ENCODE results near the gene ZFAND6.
"Not testable (repeated sequence)": the region's sequence is repeated elsewhere in the genome, so short reads cannot be mapped to it uniquely, and the experiment has no call there.

ZFAND6 gene

DNA sequence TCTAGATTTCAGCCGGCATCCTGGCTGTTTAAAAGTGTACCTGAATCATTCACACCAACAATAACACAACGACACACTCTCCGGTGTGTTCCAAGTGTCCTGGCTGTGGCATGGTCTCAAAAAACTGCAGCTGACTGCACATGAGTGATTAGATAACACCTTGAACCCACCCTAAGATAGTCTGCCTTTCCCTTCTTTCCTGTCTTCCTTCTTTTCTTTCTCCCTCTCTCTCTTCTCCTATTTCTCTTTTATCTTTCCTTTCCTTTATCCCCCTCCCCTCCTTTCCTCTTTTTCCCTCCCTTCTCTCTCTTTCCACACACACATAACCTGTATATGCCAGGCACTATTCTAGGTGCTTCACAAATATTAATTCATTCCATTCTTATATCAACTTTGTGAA lies 92.1 kb downstream of the ZFAND6 start:
- no peak for DNase-seq (ENCODE audit: low read depth in 3 of 3)

- DNase-seq (ENCODE audit: low read depth in 3 of 3): peak; percentile 77 to 96 (median 79)
These were observed 92.9 kb downstream of the ZFAND6 start for GRCh38 chr15:80152180-80152895.

GRCh38 chr15:80152896-80153876 lies 93.7 kb downstream of the ZFAND6 start, which contains the start of gene FAH:
Gene FAH, plus strand, starts transcription at chr15:80152999. Its CDS starts 56 bp downstream, at chr15:80153055.
- DNase-seq (ENCODE audit: low read depth in 3 of 3): peak in 2 of 3 experiments; percentile 14 to 40

GRCh38 chr15:80153900-80154299 lies 94.4 kb downstream of the ZFAND6 start:
- DNase-seq (ENCODE audit: low read depth in 3 of 3): no peak

DNA sequence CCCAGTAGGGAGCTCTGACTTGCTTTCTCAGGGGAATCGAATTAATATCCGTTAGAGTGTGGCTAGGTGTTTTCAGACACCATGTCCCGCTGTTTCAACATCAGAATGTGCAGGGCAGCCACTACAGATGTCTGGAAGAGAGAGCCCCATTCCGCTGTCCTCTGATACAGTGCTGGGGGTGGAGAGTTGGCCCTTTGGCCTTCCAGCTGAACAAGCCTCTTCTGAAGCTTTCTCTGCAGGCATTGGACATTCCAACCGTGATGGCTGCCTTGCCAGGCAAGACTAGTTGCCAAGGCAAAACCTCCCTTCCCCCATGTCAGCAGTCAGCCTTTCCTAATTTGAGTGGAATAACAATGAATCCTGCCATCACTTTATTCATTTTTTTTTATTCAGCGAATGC lies 94.9 kb downstream of the ZFAND6 start:
- no peak for DNase-seq (ENCODE audit: low read depth in 3 of 3)

DNA sequence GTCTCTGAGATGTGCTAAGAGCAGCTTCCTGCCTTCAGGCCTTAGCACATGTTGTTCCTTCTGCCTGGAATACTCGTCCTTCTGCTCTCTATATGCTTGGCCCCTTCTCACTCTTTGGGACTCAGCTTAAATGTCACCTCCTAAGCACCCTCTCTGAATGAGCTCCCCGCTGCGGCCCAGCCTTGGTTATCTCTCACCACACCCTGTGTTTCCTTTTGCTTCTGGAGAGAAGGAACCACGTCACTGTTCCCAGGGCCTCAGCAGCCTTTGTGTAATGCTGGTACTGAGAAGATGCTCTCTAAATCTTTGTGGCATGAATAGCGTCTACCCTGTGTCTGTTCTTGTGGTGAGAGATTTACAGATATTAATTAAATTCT lies 95.5 kb downstream of the ZFAND6 start:
- DNase-seq (ENCODE audit: low read depth in 3 of 3): no peak

DNA sequence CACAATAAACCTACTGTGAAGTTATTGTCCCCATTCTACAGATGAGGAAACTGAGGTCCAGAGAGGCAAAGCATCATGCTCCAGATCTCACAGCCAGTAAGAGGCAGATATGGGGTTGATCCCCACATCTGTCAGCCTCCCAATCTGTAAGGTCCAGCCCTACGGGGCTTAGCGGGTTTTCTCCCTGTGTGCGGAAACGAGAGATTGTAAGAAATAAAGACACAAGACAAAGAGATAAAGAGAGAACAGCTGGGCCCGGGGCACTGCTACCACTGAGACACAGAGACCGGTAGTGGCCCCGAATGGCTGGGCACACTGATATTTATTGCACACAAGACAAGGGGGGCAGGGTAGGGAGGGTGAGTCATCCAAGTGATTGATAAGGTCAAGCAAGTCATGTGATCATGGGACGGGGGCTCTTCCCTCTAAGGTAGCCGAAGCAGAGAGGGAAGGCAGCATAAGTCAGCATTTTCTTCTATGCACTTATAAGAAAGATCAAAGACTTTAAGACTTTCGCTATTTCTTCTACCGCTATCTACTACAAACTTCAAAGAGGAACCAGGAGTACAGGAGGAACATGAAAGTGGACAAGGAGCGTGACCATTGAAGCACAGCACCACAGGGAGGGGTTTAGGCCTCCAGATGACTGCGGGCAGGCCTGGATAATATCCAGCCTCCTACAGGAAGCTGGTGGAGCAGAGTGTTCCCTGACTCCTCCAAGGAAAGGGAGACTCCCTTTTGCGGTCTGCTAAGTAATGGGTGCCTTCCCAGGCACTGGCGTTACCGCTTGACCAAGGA lies 96.1 kb downstream of the ZFAND6 start:
- DNase-seq (ENCODE audit: low read depth in 3 of 3): not testable (repeated sequence)

- DNase-seq (ENCODE audit: low read depth in 3 of 3): no peak
These were observed 96.8 kb downstream of the ZFAND6 start for GRCh38 chr15:80156176-80156720.

DNA sequence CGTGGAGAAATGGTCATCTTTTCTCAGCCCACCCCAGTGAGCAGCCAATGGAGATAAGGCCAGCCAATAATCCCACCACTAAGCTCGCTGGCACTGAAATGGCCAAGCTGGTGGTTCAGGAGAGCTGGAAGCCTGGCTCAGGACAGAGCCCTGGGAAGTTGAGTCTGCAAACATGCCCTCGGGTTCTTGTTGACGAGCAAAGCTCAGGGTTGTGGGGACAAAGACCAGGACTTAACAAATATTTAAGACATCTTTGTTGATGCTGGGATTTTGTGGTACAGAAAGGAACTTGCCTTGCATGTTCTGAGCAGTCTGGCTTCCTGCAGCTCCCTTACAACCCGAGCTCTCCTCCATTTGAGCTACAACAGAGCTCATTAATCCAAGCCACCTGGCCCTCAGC lies 97.7 kb downstream of the ZFAND6 start:
- no peak for DNase-seq (ENCODE audit: low read depth in 3 of 3)

GRCh38 chr15:80159301-80159700 lies 99.8 kb downstream of the ZFAND6 start:
- no peak for DNase-seq (ENCODE audit: low read depth in 3 of 3)

GRCh38 chr15:80159811-80160569 lies 100.5 kb downstream of the ZFAND6 start:
- no peak for DNase-seq (ENCODE audit: low read depth in 3 of 3)

- peak in 1 of 3 experiments; percentile 35 for DNase-seq (ENCODE audit: low read depth in 3 of 3)
These were observed 101.2 kb downstream of the ZFAND6 start for GRCh38 chr15:80160570-80161156.

DNA sequence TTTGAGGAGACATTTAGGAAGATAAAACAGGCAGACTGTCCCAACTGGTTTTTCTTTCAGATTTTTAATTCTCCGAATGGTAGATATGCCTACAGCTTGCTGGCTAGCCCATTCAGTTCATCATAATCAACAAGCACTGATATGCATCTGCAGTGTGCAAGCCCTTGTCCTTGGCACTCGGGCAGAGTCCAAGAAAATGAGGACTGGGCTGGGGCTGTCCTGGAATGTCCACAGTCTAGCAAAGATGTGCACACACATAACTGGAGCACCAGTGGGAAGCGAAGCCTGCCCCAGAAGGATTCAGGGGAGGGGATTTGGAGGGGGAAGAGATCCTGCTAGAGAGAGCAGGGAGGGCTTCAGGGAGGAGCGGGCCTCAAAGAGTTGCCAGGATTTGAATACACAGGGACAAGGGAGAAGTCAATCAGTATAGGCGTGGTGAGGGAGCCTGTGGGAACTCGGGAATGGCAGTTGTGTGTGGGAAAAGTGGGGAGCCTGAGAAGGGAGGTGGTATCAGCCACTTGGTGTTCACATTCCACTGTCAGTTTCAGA lies 102.1 kb downstream of the ZFAND6 start:
- DNase-seq (ENCODE audit: low read depth in 3 of 3): no peak

DNA sequence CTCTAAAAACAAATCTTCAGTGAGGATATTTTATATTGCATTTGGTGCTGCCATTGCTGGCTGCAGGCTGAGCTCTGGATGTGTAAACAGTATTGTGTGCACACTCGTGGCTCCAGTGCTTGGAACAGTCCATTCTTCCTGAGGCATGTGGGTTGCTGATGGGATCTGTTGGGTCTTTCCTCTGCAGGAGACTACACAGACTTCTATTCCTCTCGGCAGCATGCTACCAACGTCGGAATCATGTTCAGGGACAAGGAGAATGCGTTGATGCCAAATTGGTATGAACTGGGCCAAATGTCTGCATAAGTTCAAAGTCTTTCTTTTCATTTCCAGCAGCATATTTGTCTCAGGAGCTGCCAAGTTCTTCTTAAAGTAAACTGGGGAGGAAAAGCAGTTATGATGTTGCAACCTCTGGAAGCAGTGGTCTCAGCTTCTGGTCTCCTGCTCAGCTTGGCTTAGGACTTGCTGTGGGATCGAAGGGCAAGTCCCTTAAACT lies 102.6 kb downstream of the ZFAND6 start:
- no peak for DNase-seq (ENCODE audit: low read depth in 3 of 3)

DNA sequence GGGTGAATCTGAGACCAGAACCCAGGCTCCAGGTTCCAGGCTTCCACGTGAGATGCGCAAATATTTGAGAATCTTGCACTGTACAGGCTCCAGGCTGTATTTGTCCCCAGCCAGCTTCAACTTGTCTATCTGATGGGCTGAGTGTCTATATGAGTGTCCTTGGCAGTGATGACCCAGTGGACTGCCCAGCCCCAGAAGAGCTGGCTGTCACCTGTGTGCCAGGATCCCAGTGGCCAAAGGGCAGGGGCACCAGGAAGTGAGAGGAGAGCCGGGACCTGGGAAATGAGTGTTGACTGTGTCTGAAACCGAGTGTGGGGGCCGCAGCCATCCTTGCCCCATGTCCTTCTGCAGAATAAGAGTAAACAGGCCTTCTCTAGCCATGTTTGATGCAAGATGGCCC lies 103.7 kb downstream of the ZFAND6 start:
- DNase-seq (ENCODE audit: low read depth in 3 of 3): no peak

DNA sequence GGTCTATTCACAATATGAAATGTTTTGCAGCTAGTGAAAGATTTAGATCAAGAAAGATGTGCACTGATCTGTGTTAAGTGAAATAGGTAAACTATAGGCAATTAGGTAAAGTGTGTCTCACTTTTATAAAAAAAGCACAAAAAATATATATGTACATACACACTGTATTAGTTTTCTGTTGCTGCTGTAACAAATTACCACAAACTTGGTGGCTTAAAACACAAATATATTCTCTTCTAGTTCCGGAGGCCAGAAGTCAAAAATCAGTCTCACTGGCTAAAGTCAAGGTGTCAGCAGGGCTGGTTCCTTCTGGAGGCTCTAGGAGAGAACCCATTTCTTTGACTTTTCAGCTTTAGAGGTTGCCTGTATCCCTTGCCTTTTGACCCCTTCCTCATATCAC lies 104.4 kb downstream of the ZFAND6 start:
- DNase-seq (ENCODE audit: low read depth in 3 of 3): no peak

DNA sequence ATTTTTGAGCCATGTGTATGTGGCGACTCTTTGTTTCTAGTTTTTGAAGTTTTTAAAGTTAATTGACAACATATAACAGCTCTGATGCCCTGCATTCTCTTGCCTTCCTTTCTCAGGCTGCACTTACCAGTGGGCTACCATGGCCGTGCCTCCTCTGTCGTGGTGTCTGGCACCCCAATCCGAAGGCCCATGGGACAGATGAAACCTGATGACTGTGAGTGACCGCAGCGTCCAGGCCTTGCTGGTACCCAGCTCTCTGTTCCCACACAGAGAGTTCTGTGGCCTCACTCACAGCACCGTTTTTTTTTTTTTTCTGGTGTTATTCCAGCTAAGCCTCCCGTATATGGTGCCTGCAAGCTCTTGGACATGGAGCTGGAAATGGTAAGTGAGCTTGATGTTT lies 108.5 kb downstream of the ZFAND6 start:
- no peak for DNase-seq (ENCODE audit: low read depth in 3 of 3)

DNA sequence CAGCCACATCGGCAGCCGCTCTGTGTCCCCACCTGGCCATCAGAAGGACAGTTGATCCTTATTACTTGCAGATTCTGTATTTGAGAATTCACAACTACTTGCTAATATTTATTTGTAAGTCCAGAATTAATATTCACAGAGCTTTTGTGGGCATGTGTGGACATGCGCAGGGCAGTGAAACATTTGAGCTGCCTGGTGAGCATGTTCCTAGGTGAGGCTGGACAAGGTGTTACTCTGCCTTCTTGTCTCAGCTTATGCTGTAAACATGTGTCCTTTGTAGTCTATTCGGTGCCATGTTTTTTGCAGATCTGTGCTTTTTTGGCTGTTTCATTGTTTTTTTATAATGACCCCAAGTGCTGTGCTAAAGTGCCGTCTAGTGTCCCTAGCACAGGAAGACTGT lies 108.9 kb downstream of the ZFAND6 start:
- no peak for DNase-seq (ENCODE audit: low read depth in 3 of 3)

- no peak for DNase-seq (ENCODE audit: low read depth in 3 of 3)
These were observed 110.4 kb downstream of the ZFAND6 start for GRCh38 chr15:80169768-80170357.

GRCh38 chr15:80170596-80170995 lies 111.1 kb downstream of the ZFAND6 start:
- DNase-seq (ENCODE audit: low read depth in 3 of 3): no peak
